SKM-1 treated with dmso at 0.1 percent for 144 hours (cell line): Measurements from ENCODE around the gene FADS3.

Source experiments
- DNase-seq: peaks from one replicate; lab custom pipeline; 2025; ENCODE audit not compliant: unreplicated experiment; lab: John Stamatoyannopoulos, UW

FADS3 gene

DNA sequence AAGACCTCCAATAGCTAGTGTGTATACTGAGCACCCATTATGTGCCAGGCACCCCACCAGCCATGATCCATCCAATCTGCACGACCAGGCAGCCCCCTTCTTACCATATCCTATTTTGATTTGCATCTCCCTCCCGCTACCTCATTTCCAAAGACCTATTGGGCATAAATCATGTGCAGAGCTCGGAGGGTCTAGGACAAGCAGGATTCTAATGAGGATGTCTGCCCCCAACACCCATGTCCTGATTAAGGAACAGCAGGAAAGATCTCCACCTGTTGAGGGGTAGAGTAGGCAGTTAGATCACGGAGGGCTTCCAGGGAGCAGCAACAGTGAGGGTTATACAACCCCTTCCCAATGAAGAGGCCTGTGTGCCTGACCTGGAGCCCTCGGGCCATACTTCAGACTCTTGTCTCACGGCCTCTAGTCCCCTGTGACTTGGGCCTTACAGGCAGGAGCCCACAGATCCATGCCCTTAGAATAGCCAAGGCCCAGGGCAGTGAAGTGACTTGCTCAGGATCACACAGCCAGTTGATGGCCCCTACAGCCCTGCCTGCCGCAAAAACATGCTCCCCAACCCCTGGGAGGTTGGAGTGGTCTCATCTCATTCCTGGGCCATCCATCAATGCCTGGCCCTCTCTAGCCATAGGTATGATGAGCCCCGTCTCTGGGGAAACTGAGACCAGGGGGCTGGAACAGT, 22.5 kb upstream of the FADS3 start:
- DNase-seq, result no peak

DNA sequence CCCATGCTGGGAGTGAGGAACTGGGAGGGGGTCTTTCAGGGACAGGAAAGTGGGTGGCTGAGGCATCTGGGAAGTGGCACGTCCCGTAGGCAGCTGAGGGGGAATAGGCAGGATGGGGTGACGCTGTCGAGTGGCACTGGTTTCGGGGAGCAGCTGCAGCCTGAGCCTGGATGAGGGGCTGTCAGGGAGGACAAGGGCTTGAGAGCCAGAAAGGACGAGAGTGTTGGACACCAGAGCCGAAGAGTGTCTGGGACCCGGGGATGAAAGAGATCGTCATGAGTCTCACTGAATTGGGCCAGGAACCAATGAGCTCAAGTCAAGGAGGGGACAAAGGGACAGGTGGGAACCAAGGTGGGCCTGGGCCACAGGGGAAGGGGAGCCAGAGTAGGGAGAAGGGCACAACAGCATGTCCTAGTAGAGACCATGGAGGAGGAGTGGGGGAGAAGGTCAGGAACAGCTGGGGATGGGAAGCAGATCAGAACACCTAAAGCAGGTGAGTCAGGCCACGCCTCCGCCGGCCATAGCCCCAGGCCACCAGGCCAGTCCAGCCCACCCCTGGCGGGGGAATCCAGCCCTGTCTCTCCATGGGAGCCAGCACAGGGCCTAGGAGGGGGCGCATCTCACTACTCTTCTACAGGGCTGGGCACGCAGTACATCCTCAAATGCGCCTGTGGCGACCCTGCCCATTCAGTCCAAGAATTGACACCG, 21.8 kb upstream of the FADS3 start:
- no peak for DNase-seq

DNA sequence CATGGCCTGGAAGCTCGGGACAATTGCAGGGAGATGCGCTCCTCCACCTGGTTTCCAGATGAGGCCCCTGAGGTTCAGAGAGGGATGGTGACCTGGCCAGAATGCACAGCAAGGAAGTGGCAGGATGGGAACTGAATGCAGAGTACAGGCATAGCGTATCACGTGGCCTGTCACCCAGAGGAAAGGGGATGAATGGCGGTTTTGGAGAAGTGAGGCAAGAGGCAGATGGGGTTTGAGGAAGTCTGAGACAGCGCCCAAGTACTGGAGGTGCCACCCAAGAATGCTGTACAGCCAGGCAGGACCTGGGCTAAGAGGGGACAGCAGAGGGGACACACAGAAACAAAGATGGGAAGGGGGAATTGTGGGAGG, 21.2 kb upstream of the FADS3 start:
- peak; percentile 95 for DNase-seq

DNA sequence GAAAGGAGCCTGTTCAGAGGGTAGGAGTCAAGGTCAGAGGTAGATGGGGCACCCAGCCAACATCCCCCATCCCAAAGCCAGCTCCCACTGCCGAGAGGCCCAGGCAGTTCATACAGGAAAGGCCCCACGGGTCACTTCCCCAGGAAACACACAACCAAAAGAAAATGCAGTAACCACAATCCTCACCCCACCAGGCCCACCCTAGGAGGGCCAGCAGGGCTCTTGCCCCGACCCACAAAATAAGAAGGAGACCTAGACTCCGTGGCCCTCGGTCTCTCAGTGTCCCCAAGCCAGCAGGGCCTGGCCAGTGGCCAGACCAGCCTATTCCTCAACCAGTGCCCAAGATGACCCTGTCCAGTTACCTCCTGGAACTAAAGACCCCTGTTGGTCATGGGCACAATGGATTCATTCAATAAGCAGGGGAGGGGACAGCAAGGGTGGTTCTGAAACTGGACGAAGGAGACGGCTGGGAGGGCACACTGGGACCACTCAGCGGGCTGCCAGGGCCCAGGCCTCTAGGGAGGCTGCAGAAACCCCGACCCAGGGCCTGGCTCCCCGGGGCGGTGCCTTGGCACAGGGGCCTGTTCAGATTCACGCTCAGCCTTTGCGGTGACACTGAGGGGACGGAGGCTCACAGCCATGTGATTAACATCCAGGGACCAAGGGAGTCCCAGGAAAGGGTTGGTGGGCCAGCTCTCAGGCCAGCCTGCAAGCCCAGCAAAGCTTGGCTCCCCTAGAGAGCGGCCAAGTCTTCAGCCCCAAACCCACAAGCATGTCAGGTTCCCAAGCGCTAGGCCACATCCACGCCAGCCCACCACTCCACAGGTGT, 20.6 kb upstream of the FADS3 start:
- DNase-seq, result no peak

DNA sequence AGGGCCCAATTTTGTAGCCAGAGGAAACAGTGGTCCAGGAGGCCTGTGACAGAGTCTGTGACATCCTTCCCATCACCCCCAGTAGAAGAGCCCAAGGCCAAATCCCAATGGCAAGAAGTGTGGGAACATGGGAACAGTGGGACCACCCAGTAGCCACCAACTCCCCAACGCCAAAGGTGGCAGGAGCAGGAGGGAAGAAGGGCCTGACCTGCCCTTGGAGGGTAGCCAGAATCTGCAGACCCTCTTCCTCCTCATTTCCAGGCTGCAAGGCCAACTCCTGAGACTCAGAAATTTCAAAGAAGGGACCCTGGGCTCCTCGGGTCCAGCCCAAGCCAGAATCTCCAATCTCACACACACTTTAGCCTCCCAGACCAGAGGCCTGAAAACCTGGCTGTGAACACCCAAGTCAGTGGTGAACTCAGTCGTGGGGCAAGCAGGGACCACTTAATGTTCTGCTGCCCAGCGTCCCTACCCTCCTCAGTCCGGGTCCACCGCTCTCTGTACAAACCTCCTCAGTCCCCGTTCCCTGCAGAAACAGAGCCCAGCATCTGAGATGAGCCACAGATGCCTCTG, 19.9 kb upstream of the FADS3 start:
- no peak for DNase-seq

DNA sequence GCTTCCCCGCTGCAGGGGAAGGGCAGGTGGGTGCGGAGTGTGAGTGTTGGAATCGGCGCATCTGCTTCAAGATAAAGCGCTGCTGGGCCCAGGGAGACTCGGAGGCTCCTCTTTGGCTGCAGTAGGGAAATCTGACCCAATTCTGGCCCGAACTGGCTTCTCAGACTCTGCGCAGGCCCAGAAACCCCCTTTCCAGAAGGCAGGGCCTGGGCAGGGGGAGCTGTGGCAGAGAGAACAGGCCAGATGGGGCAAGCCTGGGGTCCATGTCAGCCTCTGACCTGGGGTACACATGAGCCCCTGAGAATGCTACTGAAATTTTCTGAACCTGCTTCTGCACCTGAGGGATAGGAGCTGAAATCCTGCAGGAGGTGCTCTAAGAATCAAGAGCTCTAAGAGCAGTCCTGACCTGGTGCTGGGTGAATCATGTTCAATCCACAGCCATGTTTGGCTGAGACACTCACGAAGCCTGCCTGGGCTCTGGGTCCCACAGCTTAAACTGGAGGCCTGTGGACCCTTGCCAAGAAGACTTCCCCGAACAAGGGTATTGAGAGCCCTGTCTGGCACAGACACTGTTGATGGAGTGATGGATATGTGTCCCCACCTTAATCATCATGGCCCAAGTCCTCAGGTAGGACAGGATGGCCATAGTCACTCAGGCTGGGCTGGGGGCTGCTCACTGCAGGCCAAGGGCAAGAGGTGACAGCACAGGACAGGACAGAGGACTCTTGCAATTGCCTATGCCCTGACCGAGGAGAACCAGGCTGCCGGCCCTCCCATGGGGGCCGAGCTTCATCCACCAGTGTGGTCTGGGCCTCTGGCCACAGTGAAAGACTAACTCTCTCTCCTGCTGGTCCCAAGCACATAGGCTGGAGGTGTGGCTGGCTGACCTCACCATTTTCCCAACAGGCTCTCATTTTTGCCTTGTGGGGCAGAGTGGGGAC, 19.1 kb upstream of the FADS3 start:
- no peak for DNase-seq

DNA sequence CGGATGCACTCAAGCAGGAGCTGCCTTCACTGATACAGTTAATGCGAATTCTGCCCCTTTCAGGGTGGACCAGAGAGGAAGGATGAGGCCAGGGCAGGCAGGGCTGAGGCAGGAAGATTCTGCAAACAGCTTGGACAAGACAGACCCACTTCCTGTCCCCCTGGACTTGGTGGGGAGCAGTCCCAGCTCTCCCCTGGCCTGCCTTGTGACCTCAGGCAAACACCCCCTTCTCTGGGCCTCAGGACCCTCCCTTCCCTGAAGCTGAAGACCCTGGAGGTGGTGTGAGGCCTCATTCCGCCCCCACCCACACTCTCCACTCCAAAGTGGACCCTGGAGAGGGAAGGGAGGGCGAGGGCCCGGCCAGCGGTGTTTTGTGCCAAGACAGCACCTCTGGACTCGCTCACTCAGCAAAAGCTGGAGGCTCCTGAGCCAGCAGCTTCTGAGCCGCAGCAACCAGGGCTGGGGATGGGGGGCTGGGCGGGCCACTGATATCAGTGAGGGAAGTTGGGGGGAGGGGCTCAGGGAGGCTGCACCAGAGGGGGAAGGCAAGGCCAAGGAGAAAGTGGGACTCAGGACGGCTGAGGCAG, 17.5 kb upstream of the FADS3 start:
- no peak for DNase-seq

DNA sequence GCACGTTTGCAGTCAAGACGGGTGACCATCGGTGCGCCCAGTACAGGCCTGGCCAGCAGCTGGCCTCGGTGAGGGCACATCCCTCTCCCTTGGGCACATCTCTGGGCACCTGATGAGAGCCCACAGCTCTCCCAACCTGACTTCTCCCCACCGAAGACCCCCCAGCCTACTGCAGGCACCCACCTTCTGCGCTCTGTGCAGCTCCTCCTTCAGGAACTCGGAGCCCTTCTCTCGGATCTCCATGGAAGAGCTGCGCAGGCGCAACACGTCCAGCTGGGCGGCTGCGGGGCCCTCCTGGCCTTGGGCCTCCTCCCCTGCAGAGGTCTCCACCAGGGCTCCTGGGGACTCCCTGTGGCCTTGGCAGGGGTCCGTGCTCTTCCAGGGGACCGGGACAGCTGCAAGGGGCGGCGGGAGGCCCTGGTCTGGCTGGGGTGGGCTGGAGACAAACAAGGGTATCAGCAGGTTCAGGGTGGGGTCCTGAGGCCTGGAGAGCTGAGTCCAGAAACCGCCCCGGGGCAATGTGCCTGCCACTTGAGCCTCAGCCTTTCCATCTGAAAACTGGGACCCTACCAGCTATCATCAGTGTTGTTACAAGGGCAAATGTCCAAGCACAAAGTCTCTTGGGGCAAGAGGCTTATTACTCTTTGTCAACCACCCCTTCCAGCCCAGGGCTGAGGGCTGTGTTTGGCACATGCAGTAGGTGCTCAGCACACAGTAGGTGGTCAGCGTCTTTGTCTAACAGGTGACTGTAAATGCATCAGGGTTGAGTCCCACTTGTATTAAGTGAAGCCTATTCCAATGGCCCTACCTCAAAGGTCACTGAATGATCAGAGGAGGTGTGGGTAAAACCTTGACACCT, 16.8 kb upstream of the FADS3 start:
- no peak for DNase-seq

DNA sequence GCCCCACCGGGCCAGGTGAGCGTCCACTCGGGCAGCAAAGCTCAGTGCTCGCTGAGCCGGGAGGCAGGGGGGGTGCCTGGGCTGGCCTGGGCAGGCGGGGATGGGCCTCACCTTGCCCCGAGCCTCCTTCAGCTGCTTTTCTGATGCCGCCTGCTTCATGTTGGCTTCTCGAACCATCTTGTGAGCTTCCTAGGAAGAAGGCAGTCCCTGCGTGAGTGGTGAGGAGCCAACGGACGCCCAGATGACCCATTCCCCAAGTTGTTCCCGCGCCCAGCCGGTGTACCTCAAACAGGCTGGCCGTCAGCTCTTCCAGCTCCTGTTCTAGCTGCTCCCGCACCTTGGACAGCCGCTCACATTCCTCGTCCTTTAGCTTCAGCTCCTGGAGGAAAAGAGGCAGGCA, 15.9 kb upstream of the FADS3 start:
- DNase-seq, result no peak

DNA sequence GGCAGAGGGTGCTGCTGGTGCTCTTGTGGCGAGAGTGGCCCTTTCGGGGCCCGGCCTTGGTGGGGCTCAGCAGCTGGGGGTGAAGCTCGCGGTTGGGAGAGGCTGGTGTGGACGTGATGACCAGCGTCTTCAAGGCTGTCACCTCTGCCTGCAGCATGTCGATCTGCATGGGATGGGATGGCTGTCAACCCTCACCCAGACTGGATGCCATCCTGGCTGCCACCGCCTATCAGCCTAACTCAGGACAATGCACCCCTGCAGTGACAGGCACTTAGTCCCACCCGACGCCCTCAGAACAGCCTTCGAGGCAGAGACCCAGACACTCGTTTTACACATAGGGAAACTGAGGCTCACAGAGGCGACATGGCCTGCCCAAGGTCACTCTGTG, 15.2 kb upstream of the FADS3 start:
- DNase-seq, result no peak

DNA sequence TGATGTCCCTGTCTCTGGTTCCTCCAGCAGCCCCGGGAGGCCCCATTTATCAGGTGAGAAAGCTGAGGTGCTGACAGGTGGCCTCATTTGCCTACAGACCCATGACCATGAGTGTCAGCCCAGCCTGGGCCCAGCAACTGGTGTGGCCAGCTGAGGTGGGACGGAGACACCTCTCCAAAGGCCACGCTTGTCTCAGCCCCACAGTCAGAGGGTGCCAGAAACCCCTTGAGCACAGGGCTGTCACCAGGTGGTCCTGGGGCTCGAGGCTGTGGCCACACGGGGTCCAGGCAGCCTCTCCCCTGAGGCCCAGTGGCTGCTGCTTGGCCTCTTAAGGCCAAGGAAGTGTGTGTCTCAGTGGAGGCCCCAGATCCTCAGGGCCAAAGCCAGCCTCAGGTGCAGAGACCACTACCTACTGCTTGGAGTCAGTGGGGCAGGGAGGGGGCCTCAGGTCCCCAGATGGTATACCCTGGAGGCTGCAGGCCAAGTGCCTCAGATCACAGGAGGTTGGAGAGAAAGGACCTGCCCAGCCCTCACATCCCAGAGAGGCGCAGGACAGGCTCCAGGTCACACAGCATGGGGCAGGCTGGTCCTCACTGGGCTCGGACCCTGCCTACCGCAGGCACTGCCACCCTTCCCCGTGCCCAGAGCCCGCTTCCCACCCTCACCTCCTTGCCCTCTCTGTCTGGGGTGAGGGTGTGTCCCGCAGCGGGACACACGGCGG, 14.6 kb upstream of the FADS3 start:
- no peak for DNase-seq

DNA sequence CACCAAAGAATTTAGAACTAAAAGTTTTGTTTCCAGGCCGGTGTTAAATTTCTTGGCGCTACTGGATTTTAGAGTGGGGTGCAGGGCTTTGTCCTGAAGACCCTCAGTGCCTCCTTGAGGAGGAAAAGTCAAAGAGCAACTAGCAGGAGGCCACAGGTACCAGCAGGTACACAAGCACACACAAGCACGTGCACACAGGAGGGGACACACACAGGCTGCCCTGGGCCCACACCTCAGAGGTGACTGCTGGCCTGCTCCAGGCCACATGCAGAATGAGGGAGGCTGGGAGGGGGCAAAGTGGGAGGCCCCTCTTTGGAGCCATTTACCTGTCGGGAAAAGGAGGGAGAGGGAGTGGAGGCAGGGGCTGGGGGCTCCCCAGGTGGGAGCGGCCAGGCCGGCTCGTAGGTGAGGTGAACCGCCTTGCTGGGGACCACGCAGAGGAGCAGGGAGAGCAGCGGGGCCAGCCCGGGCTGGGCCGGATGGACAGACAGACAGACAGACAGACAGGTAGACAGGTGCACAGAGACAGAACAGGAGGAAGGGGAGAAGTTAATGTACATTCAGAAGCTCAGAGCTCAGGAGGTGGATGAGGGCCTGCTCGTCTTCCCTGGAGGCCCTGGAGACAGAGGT, 13.8 kb upstream of the FADS3 start:
- no peak for DNase-seq

DNA sequence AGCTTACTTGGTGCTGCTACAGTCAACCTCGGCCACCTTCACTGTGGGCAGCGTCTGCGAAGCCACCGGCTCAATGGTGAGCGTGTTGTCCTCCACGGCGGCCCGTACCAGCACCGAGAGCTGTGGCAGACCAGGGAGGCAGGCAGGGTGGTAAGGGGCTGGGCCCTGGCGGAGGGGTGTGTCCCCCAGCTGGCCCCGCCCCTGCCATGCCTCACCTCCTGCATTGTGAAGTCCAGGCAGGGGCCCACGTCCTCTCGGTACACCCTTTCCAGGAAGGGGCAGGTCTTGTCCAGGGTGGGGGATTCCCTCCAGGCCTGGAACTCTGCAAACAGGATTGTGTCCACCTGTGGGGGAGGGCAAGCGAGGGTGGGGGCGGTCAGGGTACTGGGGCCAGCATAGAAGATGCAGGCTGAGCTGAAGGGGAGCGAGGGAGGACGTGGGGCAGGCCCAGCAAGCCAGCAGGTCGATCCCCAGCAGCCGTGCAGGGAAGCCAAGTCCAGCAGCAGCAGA, 13.2 kb upstream of the FADS3 start:
- no peak for DNase-seq

DNA sequence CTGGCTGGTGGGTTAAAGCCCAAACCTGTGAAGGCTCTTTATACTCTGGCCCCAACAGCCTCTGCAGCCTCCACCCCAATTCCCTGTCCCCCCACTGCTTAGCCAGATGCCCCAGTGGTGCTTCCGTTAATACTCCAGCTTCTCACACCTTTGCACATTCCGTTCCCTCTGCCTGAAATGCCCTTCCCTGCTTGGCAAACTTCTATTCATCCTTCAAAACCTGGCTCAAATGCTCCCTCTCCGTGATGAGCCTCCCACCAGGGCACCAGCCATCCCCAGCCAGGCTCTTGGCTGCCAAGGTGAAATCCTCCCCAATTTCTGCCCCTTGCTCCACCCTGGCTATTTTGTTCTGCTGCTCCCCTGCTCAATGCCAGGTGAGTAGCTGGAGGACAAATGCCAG, 12.5 kb upstream of the FADS3 start:
- DNase-seq, result no peak

DNA sequence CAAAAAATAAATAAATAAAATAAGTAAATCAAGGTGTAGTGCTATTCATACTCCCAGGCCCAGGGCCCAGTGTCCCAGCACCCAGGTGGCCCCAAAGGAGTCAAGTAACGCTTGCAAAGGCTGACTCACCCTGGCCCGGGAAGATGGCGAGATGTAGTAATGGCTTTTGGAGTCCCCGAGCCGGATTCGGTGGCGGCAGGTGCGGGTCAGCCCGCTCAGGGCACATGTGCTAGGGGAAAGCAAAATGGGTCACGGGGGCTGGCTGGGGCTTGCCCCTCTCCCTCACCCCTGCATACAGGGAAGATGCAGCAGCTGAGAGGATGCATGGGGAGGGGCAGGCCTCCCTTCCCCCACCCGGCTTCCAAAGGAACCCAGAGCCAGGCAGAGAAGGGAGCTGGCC, 11.0 kb upstream of the FADS3 start:
- DNase-seq, result no peak

DNA sequence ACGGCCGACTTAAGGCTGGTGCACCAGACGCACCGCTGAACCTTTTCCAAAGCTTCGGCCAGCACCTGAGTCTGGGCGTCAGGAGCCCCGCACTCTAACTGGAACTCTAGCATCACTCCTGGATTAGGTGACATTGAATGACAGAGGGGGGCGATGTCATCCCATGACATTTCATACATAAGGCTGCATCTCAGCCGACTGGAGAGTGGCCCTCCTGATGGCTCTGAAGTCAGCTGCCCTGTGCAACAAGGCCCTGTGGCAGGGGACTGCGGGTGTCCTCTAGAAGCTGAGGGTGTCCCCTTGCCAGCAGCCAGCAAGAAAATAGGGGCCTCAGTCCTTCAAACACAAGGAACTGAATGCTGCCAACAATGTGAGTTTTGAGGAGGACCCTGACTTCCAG, 10.1 kb upstream of the FADS3 start:
- DNase-seq, result no peak

DNA sequence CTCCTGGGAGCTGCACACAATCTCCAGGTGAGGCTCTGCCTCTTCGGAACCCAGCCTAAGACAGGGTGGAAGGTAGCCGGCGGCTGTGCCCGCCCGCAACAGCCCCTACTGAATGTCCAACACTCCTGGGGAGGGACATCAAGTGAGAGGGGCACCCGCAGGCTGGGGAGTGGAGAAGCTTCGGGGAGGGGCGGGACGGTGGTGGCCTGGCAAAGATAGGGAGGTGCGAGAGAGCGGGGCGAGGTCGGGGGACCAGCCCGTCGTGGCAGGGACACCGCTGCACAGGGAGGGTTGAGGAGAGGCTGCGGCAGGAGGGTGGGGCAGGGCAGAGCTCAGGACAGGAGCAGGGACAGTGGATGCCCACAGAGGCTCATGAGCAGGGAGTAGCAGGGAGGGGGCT, 8.9 kb upstream of the FADS3 start:
- no peak for DNase-seq
